ENCODE data around the gene ADAM10. TPM values are rescaled to one million over a fixed set of nuclear protein-coding genes. Genes with fewer than 3 reads are reported as not detected.

The ADAM10 gene
- total and polyA plus RNA-seq, 2 of the 8 experiments (the other 6 are each of a cell fraction or from before 2014, with no cell fraction given): 46.5 to 163 TPM

DNA sequence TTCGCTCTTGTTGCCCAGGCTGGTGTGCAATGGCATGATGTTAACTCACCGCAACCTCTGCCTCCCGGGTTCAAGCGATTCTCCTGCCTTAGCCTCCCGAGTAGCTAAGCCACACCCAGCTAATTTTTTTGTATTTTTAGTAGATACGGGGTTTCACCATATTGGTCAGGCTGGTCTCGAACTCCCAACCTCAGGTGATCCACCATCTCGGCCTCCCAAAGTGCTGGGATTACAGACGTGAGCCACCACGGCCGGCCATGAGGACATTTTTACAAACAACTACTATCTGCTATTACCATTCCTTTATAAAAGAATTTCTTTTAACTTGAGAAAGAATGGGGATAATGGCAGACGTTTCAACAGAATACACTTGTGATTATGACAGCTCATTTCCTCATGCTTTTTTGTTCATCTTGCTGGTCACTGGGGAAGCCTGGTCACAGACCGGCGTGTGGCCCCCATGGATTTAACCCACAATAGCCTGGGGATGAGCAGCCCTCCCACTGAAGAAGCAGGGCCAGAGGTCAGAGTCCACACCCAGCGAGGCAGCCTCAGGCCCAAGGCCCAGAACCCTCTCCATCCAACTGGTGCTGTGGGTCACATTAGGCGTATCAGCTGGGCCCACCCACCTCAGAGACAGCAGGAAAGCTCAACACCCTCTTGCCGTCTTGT lies 205.7 kb downstream of the ADAM10 start (continued):
- TF ChIP-seq, protein P1, sequence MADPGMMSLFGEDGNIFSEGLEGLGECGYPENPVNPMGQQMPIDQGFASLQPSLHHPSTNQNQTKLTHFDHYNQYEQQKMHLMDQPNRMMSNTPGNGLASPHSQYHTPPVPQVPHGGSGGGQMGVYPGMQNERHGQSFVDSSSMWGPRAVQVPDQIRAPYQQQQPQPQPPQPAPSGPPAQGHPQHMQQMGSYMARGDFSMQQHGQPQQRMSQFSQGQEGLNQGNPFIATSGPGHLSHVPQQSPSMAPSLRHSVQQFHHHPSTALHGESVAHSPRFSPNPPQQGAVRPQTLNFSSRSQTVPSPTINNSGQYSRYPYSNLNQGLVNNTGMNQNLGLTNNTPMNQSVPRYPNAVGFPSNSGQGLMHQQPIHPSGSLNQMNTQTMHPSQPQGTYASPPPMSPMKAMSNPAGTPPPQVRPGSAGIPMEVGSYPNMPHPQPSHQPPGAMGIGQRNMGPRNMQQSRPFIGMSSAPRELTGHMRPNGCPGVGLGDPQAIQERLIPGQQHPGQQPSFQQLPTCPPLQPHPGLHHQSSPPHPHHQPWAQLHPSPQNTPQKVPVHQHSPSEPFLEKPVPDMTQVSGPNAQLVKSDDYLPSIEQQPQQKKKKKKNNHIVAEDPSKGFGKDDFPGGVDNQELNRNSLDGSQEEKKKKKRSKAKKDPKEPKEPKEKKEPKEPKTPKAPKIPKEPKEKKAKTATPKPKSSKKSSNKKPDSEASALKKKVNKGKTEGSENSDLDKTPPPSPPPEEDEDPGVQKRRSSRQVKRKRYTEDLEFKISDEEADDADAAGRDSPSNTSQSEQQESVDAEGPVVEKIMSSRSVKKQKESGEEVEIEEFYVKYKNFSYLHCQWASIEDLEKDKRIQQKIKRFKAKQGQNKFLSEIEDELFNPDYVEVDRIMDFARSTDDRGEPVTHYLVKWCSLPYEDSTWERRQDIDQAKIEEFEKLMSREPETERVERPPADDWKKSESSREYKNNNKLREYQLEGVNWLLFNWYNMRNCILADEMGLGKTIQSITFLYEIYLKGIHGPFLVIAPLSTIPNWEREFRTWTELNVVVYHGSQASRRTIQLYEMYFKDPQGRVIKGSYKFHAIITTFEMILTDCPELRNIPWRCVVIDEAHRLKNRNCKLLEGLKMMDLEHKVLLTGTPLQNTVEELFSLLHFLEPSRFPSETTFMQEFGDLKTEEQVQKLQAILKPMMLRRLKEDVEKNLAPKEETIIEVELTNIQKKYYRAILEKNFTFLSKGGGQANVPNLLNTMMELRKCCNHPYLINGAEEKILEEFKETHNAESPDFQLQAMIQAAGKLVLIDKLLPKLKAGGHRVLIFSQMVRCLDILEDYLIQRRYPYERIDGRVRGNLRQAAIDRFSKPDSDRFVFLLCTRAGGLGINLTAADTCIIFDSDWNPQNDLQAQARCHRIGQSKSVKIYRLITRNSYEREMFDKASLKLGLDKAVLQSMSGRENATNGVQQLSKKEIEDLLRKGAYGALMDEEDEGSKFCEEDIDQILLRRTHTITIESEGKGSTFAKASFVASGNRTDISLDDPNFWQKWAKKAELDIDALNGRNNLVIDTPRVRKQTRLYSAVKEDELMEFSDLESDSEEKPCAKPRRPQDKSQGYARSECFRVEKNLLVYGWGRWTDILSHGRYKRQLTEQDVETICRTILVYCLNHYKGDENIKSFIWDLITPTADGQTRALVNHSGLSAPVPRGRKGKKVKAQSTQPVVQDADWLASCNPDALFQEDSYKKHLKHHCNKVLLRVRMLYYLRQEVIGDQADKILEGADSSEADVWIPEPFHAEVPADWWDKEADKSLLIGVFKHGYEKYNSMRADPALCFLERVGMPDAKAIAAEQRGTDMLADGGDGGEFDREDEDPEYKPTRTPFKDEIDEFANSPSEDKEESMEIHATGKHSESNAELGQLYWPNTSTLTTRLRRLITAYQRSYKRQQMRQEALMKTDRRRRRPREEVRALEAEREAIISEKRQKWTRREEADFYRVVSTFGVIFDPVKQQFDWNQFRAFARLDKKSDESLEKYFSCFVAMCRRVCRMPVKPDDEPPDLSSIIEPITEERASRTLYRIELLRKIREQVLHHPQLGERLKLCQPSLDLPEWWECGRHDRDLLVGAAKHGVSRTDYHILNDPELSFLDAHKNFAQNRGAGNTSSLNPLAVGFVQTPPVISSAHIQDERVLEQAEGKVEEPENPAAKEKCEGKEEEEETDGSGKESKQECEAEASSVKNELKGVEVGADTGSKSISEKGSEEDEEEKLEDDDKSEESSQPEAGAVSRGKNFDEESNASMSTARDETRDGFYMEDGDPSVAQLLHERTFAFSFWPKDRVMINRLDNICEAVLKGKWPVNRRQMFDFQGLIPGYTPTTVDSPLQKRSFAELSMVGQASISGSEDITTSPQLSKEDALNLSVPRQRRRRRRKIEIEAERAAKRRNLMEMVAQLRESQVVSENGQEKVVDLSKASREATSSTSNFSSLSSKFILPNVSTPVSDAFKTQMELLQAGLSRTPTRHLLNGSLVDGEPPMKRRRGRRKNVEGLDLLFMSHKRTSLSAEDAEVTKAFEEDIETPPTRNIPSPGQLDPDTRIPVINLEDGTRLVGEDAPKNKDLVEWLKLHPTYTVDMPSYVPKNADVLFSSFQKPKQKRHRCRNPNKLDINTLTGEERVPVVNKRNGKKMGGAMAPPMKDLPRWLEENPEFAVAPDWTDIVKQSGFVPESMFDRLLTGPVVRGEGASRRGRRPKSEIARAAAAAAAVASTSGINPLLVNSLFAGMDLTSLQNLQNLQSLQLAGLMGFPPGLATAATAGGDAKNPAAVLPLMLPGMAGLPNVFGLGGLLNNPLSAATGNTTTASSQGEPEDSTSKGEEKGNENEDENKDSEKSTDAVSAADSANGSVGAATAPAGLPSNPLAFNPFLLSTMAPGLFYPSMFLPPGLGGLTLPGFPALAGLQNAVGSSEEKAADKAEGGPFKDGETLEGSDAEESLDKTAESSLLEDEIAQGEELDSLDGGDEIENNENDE (IDR thresholded peaks at IDR 0.05; ENCODE audit: insufficient replicate concordance, low read length): no peak
- TF ChIP-seq CHD2 (IDR thresholded peaks at IDR 0.05; ENCODE audit: low read length) (no peak), BRCA1 (IDR thresholded peaks at IDR 0.05; ENCODE audit: low read depth, low read length) (no peak), TAF1 (IDR thresholded peaks at IDR 0.05; ENCODE audit: low read depth, low read length) (no peak), YY1 (IDR thresholded peaks at IDR 0.05; ENCODE audit: low read depth, low read length) (no peak), SP4 (IDR thresholded peaks at IDR 0.05; ENCODE audit: low read length) (no peak), MAFK (IDR thresholded peaks at IDR 0.05; ENCODE audit: low read depth, low read length) (no peak), SUZ12 (IDR thresholded peaks at IDR 0.05; ENCODE audit: low read length) (no peak), SP2 (IDR thresholded peaks at IDR 0.05; ENCODE audit: low read length) (no peak)
- TF ChIP-seq, protein P2, sequence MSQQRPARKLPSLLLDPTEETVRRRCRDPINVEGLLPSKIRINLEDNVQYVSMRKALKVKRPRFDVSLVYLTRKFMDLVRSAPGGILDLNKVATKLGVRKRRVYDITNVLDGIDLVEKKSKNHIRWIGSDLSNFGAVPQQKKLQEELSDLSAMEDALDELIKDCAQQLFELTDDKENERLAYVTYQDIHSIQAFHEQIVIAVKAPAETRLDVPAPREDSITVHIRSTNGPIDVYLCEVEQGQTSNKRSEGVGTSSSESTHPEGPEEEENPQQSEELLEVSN (IDR thresholded peaks at IDR 0.05): no peak

Measured in H1 (cell line).